Astrocyte of the cerebellum (primary cell): ENCODE measurements around the gene EIPR1.

Experiments used
- DNase-seq: peaks from one replicate; pipeline ENCODE4 v3.0.0-alpha.2; 2011; ENCODE audit warnings: low read depth
- H3K4me3 ChIP-seq: 2 replicates; pipeline ENCODE4 v1.5.1; 2011; ENCODE audit warnings: mild to moderate bottlenecking, low read depth, low read length, moderate library complexity
- in situ Hi-C: cut with HindIII; loops from 2 replicates; pipeline ENCODE4 v1.10.0; 2017; ENCODE audit warnings: low sequenced_read_pairs
- TF ChIP-seq, protein P1 (sequence below): IDR thresholded peaks from 2 replicates; pipeline ENCODE4 v1.5.1; 2012; ENCODE audit warnings: low read length, low read depth, moderate library complexity, mild to moderate bottlenecking; ENCODE audit errors: missing control alignments

Gene EIPR1

DNA sequence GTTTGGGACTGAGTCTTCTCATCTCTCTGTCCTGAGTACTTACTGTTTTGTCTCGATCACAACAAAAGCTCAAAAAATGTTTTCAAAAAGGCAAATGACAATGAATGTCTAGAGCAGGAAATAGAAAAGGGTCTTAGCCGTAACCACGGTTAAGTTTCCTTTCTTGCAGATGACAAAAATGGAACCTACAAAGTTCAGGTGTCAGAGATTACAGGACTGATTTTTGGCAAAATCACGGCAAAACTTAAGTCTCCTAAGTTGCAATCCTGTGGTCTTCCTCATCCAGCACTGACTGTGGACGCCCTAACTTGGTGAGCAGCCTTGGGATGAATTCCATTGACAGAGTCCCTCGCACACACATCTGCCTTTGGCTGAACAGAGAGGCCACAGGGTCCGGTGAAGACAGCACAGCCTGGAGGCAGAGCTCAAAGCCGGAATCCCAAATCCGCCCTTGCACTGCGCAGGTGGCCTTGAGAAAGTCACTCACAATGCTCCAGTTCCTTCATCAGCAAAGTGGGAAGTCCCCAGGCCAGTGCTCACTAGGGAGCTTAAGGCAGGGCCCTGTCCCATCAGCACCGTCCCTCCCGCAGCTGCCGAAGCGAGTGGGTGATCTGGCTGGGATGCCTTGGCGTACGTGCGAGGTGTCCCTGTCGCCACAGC, 55.2 kb downstream of the EIPR1 start:
- in situ Hi-C loops: no loop called here
- TF ChIP-seq, protein P1, sequence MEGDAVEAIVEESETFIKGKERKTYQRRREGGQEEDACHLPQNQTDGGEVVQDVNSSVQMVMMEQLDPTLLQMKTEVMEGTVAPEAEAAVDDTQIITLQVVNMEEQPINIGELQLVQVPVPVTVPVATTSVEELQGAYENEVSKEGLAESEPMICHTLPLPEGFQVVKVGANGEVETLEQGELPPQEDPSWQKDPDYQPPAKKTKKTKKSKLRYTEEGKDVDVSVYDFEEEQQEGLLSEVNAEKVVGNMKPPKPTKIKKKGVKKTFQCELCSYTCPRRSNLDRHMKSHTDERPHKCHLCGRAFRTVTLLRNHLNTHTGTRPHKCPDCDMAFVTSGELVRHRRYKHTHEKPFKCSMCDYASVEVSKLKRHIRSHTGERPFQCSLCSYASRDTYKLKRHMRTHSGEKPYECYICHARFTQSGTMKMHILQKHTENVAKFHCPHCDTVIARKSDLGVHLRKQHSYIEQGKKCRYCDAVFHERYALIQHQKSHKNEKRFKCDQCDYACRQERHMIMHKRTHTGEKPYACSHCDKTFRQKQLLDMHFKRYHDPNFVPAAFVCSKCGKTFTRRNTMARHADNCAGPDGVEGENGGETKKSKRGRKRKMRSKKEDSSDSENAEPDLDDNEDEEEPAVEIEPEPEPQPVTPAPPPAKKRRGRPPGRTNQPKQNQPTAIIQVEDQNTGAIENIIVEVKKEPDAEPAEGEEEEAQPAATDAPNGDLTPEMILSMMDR: no peak
- no peak for DNase-seq
- no peak overlapping the region for H3K4me3 ChIP-seq

DNA sequence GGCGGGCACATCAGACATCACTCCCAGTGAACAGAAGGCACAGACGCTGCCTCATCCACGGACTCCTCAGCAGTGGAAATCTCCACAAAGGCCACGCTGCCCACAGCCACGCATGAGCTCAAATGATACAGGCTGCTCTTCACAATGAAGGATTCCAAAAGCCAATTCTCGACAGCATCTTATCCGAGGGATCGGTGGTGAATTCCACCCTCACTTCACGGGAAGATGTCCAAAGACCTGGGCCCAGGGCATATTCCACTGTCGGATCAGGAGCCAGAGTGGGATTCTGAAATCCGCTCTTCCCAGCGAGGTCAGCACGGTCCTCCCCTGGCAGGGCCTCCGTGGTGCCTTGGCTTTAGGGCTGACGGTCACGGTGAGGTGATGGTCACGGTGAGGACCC, 55.8 kb downstream of the EIPR1 start:
- in situ Hi-C loops: no loop called here
- TF ChIP-seq, protein P1: no peak
- H3K4me3 ChIP-seq: no peak overlapping the region
- DNase-seq: no peak

GRCh38 chr2:3320910-3321605, 56.6 kb downstream of the EIPR1 start:
- TF ChIP-seq, protein P1: no peak
- in situ Hi-C loops: no loop called here
- H3K4me3 ChIP-seq: no peak overlapping the region
- no peak for DNase-seq

- DNase-seq: no peak
- TF ChIP-seq, protein P1: no peak
- in situ Hi-C loops: no loop called here
- H3K4me3 ChIP-seq: no peak overlapping the region
Measured at GRCh38 chr2:3319745-3320566, 57.7 kb downstream of the EIPR1 start.

DNA sequence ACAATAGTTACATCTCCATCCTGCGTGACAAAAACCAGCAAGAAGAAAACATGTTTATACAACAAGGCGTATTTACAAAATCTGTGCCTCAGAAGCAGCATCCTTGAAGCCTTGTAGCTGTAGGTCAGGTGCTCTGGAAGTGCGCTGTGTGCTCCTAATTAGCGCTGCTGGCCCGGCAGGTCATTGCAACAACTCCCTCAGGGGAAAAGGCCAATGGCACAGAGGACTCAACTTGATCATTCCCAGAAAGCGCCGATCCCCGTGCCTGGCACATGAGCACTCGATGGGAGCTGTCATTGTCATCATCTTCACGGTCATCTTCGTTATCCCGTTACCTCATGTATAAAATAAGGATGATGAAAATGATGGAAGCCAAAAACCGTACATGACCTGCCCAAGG, 58.5 kb downstream of the EIPR1 start:
- H3K4me3 ChIP-seq: no peak overlapping the region
- no peak for DNase-seq
- TF ChIP-seq, protein P1: no peak
- in situ Hi-C loops: no loop called here

DNA sequence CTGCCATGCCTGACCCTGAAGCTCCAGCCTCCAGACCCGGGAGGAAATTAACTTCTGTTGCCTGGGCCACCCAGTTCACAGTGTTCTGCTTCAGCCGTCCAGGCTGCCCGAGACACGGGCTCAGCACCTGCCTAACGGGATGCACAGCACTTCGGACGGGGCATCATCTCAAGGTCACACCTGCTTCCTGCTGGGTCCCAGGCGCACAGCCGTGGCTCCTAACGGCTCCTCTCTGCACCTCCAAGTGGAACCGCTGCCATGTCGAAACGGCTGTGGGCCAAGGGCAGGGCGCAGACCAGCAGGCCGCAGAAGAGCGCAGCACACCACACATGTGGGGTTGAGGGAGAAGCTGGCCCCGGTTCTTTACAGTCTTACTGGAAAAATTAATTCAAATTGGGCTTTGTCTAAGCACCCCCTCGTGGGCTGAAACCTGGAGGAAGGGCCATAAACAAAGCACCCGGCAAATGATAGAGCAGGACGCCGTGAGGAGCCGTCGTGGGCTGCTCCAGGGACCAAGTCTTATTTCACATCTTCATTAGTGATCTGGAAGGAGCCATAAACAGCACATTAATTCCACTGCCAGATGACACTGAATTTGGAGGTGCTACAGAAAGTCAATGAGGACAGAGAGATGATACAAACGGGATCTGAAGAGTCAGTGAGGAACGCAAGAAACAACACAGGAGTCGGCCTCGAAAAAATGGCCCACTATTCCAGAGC, 59.6 kb downstream of the EIPR1 start:
- DNase-seq: no peak
- in situ Hi-C loops: no loop called here
- TF ChIP-seq, protein P1: no peak

More for the DNA sequence above, 59.6 kb downstream of the EIPR1 start:
- no peak overlapping the region for H3K4me3 ChIP-seq
